ENCODE measurements around the gene DAZL. TPM values are rescaled to one million over a fixed set of nuclear protein-coding genes. Genes with fewer than 3 reads are reported as not detected.

The DAZL gene
- total and polyA plus RNA-seq, 9 of the 15 experiments (the other 6 are each of a cell fraction or from before 2014, with no cell fraction given) = not detected

DNA sequence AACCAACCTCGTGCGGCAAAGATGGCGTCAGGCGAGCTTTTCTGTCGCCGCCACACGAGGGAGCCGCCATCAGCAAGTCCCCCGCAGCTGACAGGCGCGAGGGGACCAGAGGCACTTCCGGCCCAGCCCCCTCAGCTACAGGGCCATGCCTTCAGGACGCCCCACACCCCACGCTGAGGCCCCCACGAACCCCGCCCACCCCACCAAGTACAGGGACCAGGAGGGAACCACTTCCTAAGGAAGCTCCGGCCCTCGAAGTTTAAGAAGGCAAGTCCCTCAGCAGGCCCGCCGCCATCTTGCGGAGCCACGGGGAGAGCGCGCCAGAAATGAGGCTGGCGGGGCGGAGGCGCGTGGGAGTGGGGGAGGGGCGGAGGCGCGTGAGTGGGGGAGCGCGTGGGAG, 790 bp downstream of the DAZL start:
- intact Hi-C loops (cut with micrococcal nuclease) = loop anchor here (5.0 kb wide), 2 partner anchors 223 to 1238 kb away; no protein-coding TSS in a partner anchor
- FAIRE-seq = no peak
- no peak overlapping the region for H3K4me2 ChIP-seq (ENCODE audit: insufficient read depth, low read length)
- TF ChIP-seq RBBP5 (IDR thresholded peaks at IDR 0.05; ENCODE audit: borderline replicate concordance, insufficient read depth, low read length, poor library complexity, severe bottlenecking) = no peak
- TF ChIP-seq PCBP1 (IDR thresholded peaks at IDR 0.05; ENCODE audit: low read depth, low read length, poor library complexity, severe bottlenecking) = peak; percentile 2
- no peak for TF ChIP-seq CBX2 (IDR thresholded peaks at IDR 0.05; ENCODE audit: insufficient read depth, low read length, poor library complexity, severe bottlenecking)
- TF ChIP-seq DLX4 (CRISPR knock-in tag; IDR thresholded peaks at IDR 0.05) = no peak
- BruUV-seq (replicated peaks) = no TSS peak
- H3K9me3 ChIP-seq (replicated peaks; ENCODE audit: control insufficient read depth, insufficient read depth, low read depth, low read length) = no peaks in the 10 kb centered on the region
- H3K9me1 ChIP-seq (ENCODE audit: control insufficient read depth, insufficient read depth, low read length) = no peaks in the 10 kb centered on the region
- H4K20me1 ChIP-seq (replicated peaks; ENCODE audit: control insufficient read depth, insufficient read depth, low read length) = no peaks in the 10 kb centered on the region
- ChIA-PET CTCF (ENCODE audit: low intra/inter-chr PET ratio) (no interaction called here), POLR2A (no interaction called here)
- peaks cover 0 to 6% of the 10 kb centered on the region in 2 experiments; a peak in 1 of 5 replicates for H3K4me1 ChIP-seq (replicated peaks in 1 of 2; ENCODE audit: control insufficient read depth in 2 of 2, insufficient read depth in 2 of 2, low read length in 2 of 2)
- no peaks in the 10 kb centered on the region for H3K79me2 ChIP-seq (ENCODE audit: control insufficient read depth, insufficient read depth, low read length)
- in situ Hi-C loops (cut with MboI) = loop anchor here (10.0 kb wide), 2 partner anchors 630 to 800 kb away; no protein-coding TSS in a partner anchor
- no peak overlapping the region for H3K9ac ChIP-seq (ENCODE audit: insufficient read depth in 1 of 2, low read depth in 2 of 2, low read length in 2 of 2)
- H3K27ac ChIP-seq (ENCODE audit: extremely low read depth, low read depth, low read length) = no peak overlapping the region
- 59% methylated on average over 23 of the region's 33 CpGs for WGBS (ENCODE audit: insufficient coverage, low coverage, missing lambda C conversion rate)
- no peaks in the 10 kb centered on the region for H3K36me3 ChIP-seq (ENCODE audit: control insufficient read depth, insufficient read depth, low read length)
- H2AFZ ChIP-seq (ENCODE audit: low read depth, low read length) = no peak overlapping the region
- DNase-seq (ENCODE audit: extremely low read depth in 1 of 4, low spot score in 3 of 4) = no peak
- H3K4me3 ChIP-seq = no peak overlapping the region
- H3K27me3 ChIP-seq (ENCODE audit: control insufficient read depth in 2 of 2, insufficient read depth in 2 of 2, low read length in 2 of 2) = no peaks in the 10 kb centered on the region
- no peak for ATAC-seq
